Psoas muscle (tissue), 8 donors: ENCODE measurements around the gene BRD8. TPM values are rescaled to one million over a fixed set of nuclear protein-coding genes. Genes with fewer than 3 reads are reported as not detected.
A peak's percentile ranks its signal among the peaks of the same experiment; 100 is the strongest.

Source experiments
- ATAC-seq, 4 donors: fragments of 200-7000 bp; cut with Tn5 transposase; one replicate each; pipeline ENCODE4 v1.9.1; 2020; ENCODE audit warnings: moderate library complexity in 3 of 4, mild to moderate bottlenecking in 2 of 4
- DNase-seq, 2 donors: peaks; one replicate each; pipeline ENCODE4 v3.0.0-alpha.2; 2020
- H3K27ac ChIP-seq: fragments of 200-600 bp; one replicate; pipeline ENCODE4 v1.8.0; 2022
- H3K27me3 ChIP-seq, 3 donors: fragments of 200-600 bp in 1 of 3; one replicate each; pipeline versions ENCODE4 v1.6.1 to v1.8.0; 2013 to 2022; ENCODE audit warnings: low read length in 2 of 3, mild to moderate bottlenecking in 2 of 3, moderate library complexity in 1 of 3; ENCODE audit not compliant: insufficient read depth in 3 of 3
- H3K36me3 ChIP-seq, 2 donors: fragments of 200-600 bp in 1 of 2; one replicate each; pipeline versions ENCODE4 v1.6.1 to v1.8.0; 2013 to 2022; ENCODE audit warnings: low read depth in 1 of 2, mild to moderate bottlenecking in 1 of 2, moderate library complexity in 1 of 2; ENCODE audit not compliant: insufficient read depth in 1 of 2
- H3K4me1 ChIP-seq: fragments of 200-600 bp; one replicate; pipeline ENCODE4 v1.8.0; 2022
- H3K4me3 ChIP-seq: fragments of 200-600 bp; one replicate; pipeline ENCODE4 v1.8.0; 2022; ENCODE audit warnings: mild to moderate bottlenecking
- H3K9me3 ChIP-seq: fragments of 200-600 bp; one replicate; pipeline ENCODE4 v1.8.0; 2022
- CTCF ChIP-seq: fragments of 200-600 bp; IDR thresholded peaks from one replicate; pipeline ENCODE4 v1.8.0; 2022; ENCODE audit warnings: antibody characterized with exemption
- WGBS, 3 donors: extraction: QIAGEN DNeasy Blood & Tissue Kit; methylation state at CpG; one replicate each; pipeline versions ENCODE4 v1.1.6 to v1.1.7; 2013; 5-methylcytosine and 5-hydroxymethylcytosine counted together
- intact Hi-C, 2 donors: fragments of 100-400 bp; cut with DNase I; formaldehyde crosslinking; loops; one replicate each; pipeline versions ENCODE4 v1.11.0 to v1.14.2; 2022
- polyA plus RNA-seq, 3 donors: library from polyadenylated mRNA; stranded (reverse); fragments of 200-250 nt; gene quantifications; one replicate each; pipeline ENCODE4 v1.2.3, GENCODE V29; 2013
- total RNA-seq, 4 donors: library from RNA; stranded (reverse); fragmentation: NEBNext Ultra II Directional in 2 of 4; extraction: Animal tissue kit (Norgen Biotek cat#: 25700) in 2 of 4; gene quantifications; one replicate each; pipeline versions ENCODE4 v1.2.1 to v1.2.4, GENCODE V29; 2021 to 2023
- donor health status: healthy with polysubstance abuse.
- donor health status: DM: no; HTN: no; CAD: no; lungs with moderate emphysema.
- donor health status: Bipolar disorder and iron deficiency.
- donor health status: healthy.
- donor health status: DM: yes; HTN: yes; CAD: no.
- donor health status: DM: no; HTN: no; CAD: no.
- donor health status: DM: no; HTN: no; CAD: no.
- donor health status: DM: yes; HTN: yes; CAD: no.

Gene BRD8
- total and polyA plus RNA-seq, 7 donors, result 18.0 to 47.6 (median 25.2) TPM

DNA sequence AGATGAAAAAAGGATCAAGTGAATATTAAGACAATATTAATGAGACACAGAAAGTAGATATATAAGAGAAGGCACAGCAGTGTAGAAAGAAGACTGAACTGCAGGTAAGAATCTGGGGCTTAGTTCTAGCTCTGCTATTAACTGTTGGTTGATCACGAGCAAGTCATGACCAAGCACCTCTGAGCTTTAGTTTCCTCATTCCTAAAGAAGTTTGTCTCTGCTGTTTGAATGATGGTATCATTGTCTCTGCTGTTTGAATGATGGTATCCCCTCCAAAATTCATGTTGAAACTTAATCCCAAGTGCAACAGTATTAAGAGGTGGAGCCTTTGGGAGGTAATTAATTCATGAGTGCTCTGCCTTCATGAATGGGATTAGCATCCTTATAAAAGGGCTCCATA lies 36.7 kb downstream of the BRD8 start:
- Histone ChIP-seq H3K4me3 (no peak overlapping the region), H3K4me1 (peaks cover 6% of the 10 kb centered on the region), H3K27me3 (no peaks in the 10 kb centered on the region), H3K27ac (no peak overlapping the region), H3K36me3 (no peaks in the 10 kb centered on the region), H3K9me3 (no peaks in the 10 kb centered on the region)
- intact Hi-C loops, result no loop called here
- TF ChIP-seq CTCF, result no peak
- 66 to 80% (median 74%) methylated on average over 1 of the region's 1 CpG for WGBS, 3 donors
- no peak for DNase-seq
- ATAC-seq, result no peak

DNA sequence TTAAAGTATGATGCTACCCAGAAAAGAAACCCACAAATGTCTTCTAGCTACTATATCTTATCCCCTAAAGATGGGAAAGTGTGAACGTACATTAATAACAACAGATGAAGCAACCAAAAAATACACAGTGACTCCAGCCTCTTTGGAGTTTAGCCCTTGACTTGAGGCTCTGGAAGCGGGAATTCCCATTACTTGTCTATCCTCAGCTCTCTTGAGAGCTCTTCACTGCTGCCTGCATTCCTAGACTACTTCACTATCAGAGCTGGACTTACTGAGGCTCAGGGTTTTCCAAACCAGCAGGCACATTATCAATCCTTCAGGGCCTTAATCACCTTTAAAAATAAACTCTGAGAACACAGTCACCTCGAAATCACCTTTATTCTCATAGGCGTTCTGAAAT lies 38.2 kb downstream of the BRD8 start:
- peaks cover 6% of the 10 kb centered on the region for H3K4me1 ChIP-seq
- H3K36me3 ChIP-seq, result no peaks in the 10 kb centered on the region
- no peak overlapping the region for H3K27ac ChIP-seq
- 72 to 75% (median 74%) methylated on average over 4 of the region's 4 CpGs for WGBS, 3 donors
- no peaks in the 10 kb centered on the region for H3K9me3 ChIP-seq
- ATAC-seq (no peak), DNase-seq (no peak)
- H3K27me3 ChIP-seq, result no peaks in the 10 kb centered on the region
- no peak for TF ChIP-seq CTCF
- H3K4me3 ChIP-seq, result no peak overlapping the region
- intact Hi-C loops, result no loop called here

- H3K36me3 ChIP-seq, result no peaks in the 10 kb centered on the region
- DNase-seq, result no peak
- H3K4me1 ChIP-seq, result peaks cover 6% of the 10 kb centered on the region
- no peak overlapping the region for H3K27ac ChIP-seq
- H3K9me3 ChIP-seq, result no peaks in the 10 kb centered on the region
- no peak for ATAC-seq
- intact Hi-C loops, result loop anchor here in 1 of 2 donors (10.0 kb wide), 2 partner anchors 385 to 475 kb away; partner anchors contain the start of gene HNRNPA0
- no peaks in the 10 kb centered on the region for H3K27me3 ChIP-seq
- H3K4me3 ChIP-seq, result peak overlapping the region; percentile 69
- TF ChIP-seq CTCF, result no peak
- WGBS, 3 donors, result 64 to 67% (median 66%) methylated on average over 3 of the region's 3 CpGs
Observed at GRCh38 chr5:138139781-138140090, 38.7 kb downstream of the BRD8 start.

DNA sequence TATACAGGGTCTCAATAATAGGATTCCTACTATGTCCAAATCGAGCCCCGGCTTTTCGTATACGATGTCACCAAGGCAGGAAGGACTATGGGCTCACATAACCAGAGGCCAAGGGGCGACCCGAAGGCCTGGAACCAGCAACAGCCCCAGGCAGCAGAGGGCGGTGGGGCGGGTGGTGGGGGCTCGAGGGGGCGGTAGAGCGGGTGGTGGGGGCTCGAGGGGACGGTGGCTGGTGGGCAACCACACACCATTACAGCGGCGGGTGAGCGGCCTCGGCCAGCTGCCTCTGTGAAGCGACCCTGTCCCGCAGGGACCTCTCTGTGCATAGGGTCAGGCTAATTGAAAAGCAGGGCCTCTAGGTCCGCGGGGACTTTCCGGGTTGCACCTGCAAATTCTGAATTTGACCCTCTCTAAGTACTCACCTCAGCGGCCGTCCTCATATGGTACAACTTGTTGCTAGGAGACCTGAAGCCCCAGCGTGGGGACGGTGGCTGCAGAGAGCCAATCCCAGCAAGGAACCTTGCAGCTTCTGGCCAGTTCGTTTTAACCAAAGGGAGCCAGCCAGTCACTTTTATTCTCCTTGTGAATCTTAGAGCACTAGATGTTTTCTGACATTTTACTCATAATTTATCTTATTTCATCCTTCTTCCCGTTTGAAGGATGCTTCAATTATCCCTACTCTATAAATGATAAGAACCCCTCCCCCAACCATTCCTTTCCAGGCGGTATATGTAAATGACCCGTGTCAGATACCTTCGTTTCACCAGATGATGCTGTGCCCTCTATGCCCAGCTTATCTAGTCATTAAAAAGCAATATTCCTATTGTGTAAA lies 39.3 kb downstream of the BRD8 start, which contains the start of gene NME5:
TSS of gene NME5 (minus strand) at position 480 of the 832 bp plus-strand sequence. CDS start 648 bp downstream, outside the sequence.
- H3K36me3 ChIP-seq, result no peaks in the 10 kb centered on the region
- intact Hi-C loops, result loop anchor here in 1 of 2 donors (10.0 kb wide), 2 partner anchors 384 to 474 kb away; partner anchors contain the start of gene HNRNPA0
- no peaks in the 10 kb centered on the region for H3K9me3 ChIP-seq
- 8 to 9% (median 8%) methylated on average over 30 to 31 of the region's 31 CpGs for WGBS, 3 donors
- TF ChIP-seq CTCF, result no peak
- peak within 1 kb of the TSS; percentile 69 for H3K4me3 ChIP-seq
- no peak within 1 kb of the TSS for H3K27ac ChIP-seq
- ATAC-seq (peak; percentile 70 to 95 (median 86)), DNase-seq (peak; percentile 53 to 76)
- no peaks in the 10 kb centered on the region for H3K27me3 ChIP-seq
- H3K4me1 ChIP-seq, result peaks cover 6% of the 10 kb centered on the region
